GM21723 (cell line): Measurements from ENCODE around the gene WNT7A.

Experiments
- ATAC-seq: cut with Tn5 transposase; IDR thresholded peaks from one replicate; pipeline ENCODE4 v1.9.1; 2021; ENCODE audit warnings: mild to moderate bottlenecking, moderate library complexity; ENCODE audit not compliant: unreplicated experiment

Gene WNT7A

GRCh38 chr3:13831386-13831996, 48.4 kb downstream of the WNT7A start:
- no peak for ATAC-seq

- ATAC-seq: no peak
Observed at GRCh38 chr3:13829311-13829710, 50.6 kb downstream of the WNT7A start.

GRCh38 chr3:13828501-13829265, 51.2 kb downstream of the WNT7A start:
- ATAC-seq: no peak

GRCh38 chr3:13827699-13828098, 52.2 kb downstream of the WNT7A start:
- ATAC-seq: no peak

- ATAC-seq: no peak
Observed at GRCh38 chr3:13827256-13827655, 52.6 kb downstream of the WNT7A start.

- ATAC-seq: no peak
Observed at GRCh38 chr3:13826672-13827071, 53.2 kb downstream of the WNT7A start.

- no peak for ATAC-seq
Observed at GRCh38 chr3:13825821-13826220, 54.0 kb downstream of the WNT7A start.

- no peak for ATAC-seq
Observed at GRCh38 chr3:13825311-13825579, 54.6 kb downstream of the WNT7A start.

GRCh38 chr3:13824521-13825310, 55.2 kb downstream of the WNT7A start:
- ATAC-seq: no peak

- ATAC-seq: no peak
Observed at GRCh38 chr3:13823692-13824091, 56.2 kb downstream of the WNT7A start.

GRCh38 chr3:13822871-13823585, 56.8 kb downstream of the WNT7A start:
- ATAC-seq: no peak

- no peak for ATAC-seq
Observed at GRCh38 chr3:13822042-13822441, 57.8 kb downstream of the WNT7A start.

GRCh38 chr3:13821126-13821525, 58.7 kb downstream of the WNT7A start:
- ATAC-seq: no peak

- no peak for ATAC-seq
Observed at GRCh38 chr3:13818919-13819318, 61.0 kb downstream of the WNT7A start.

GRCh38 chr3:13815088-13815683, 64.7 kb downstream of the WNT7A start:
- ATAC-seq: no peak

- ATAC-seq: no peak
Observed at GRCh38 chr3:13812034-13812471, 67.8 kb downstream of the WNT7A start.

- no peak for ATAC-seq
Observed at GRCh38 chr3:13811614-13812013, 68.3 kb downstream of the WNT7A start.

- ATAC-seq: no peak
Observed at GRCh38 chr3:13808550-13808949, 71.3 kb downstream of the WNT7A start.

- ATAC-seq: no peak
Observed at GRCh38 chr3:13801361-13802204, 78.3 kb downstream of the WNT7A start.

- ATAC-seq: no peak
Observed at GRCh38 chr3:13800064-13800463, 79.8 kb downstream of the WNT7A start.
